DND-41 (cell line): ENCODE results near the gene TMEM163.

Source experiments
- EZH2 ChIP-seq: IDR thresholded peaks from 3 replicates; pipeline ENCODE4 v1.6.1; 2012; ENCODE audit warnings: borderline replicate concordance, low read depth, mild to moderate bottlenecking, moderate library complexity, low read length, inconsistent platforms; ENCODE audit not compliant: severe bottlenecking
- TF ChIP-seq, protein P1 (sequence below): IDR thresholded peaks from 2 replicates; pipeline ENCODE4 v1.5.1; 2012; ENCODE audit warnings: borderline replicate concordance, low read length, moderate library complexity, mild to moderate bottlenecking; ENCODE audit not compliant: poor library complexity, severe bottlenecking; ENCODE audit errors: extremely low read depth

DNA sequence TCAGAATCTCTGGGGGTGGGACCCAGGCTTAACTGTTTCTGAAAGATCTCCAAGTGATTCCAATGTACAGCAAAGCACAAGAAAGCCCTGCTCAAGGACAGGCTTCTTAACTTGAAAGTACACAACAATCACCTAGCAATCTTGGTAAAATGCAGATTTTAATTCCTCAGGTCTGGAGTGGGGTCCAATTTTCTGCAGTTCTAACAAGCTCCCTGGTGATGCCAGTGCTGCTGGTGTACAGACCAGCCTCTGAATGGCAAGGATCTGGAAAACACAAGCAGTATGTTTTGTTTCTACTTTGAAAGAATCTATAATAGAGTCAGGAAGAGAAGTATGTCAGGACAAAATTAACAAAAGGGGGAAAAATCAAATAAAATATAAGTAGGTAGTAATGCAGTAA, 7.8 kb upstream of the TMEM163 start:
- TF ChIP-seq, protein P1, sequence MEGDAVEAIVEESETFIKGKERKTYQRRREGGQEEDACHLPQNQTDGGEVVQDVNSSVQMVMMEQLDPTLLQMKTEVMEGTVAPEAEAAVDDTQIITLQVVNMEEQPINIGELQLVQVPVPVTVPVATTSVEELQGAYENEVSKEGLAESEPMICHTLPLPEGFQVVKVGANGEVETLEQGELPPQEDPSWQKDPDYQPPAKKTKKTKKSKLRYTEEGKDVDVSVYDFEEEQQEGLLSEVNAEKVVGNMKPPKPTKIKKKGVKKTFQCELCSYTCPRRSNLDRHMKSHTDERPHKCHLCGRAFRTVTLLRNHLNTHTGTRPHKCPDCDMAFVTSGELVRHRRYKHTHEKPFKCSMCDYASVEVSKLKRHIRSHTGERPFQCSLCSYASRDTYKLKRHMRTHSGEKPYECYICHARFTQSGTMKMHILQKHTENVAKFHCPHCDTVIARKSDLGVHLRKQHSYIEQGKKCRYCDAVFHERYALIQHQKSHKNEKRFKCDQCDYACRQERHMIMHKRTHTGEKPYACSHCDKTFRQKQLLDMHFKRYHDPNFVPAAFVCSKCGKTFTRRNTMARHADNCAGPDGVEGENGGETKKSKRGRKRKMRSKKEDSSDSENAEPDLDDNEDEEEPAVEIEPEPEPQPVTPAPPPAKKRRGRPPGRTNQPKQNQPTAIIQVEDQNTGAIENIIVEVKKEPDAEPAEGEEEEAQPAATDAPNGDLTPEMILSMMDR, result no peak
- no peak for TF ChIP-seq EZH2
